GM18502 (cell line): ENCODE results near the gene SLC5A10.
"Not testable (repeated sequence)": the region's sequence is repeated elsewhere in the genome, so short reads cannot be mapped to it uniquely, and the experiment has no call there.

Source experiments
- ATAC-seq: cut with Tn5 transposase; IDR thresholded peaks from one replicate; pipeline ENCODE4 v1.9.1; 2021; ENCODE audit warnings: mild to moderate bottlenecking; ENCODE audit not compliant: unreplicated experiment, poor library complexity

The SLC5A10 gene

GRCh38 chr17:18944646-18945045 lies 7.3 kb upstream of the SLC5A10 start:
- no peak for ATAC-seq

GRCh38 chr17:18946536-18946935 lies 5.4 kb upstream of the SLC5A10 start:
- ATAC-seq, result no peak

GRCh38 chr17:18947866-18948265 lies 4.1 kb upstream of the SLC5A10 start:
- ATAC-seq, result no peak

- no peak for ATAC-seq
These were observed 3.4 kb upstream of the SLC5A10 start for GRCh38 chr17:18948476-18949006.

- ATAC-seq, result no peak
These were observed 2.4 kb upstream of the SLC5A10 start for GRCh38 chr17:18949566-18949965.

- no peak for ATAC-seq
These were observed 1.6 kb upstream of the SLC5A10 start for GRCh38 chr17:18950346-18950745.

GRCh38 chr17:18950944-18951905 lies 740 bp upstream of the SLC5A10 start:
- ATAC-seq, result no peak

- ATAC-seq, result no peak
These were observed 1.3 kb downstream of the SLC5A10 start for GRCh38 chr17:18953231-18953728.

- ATAC-seq, result no peak
These were observed 2.4 kb downstream of the SLC5A10 start for GRCh38 chr17:18954321-18954720.

GRCh38 chr17:18955009-18955408 lies 3.0 kb downstream of the SLC5A10 start:
- no peak for ATAC-seq

- not testable (repeated sequence) for ATAC-seq
These were observed 4.1 kb downstream of the SLC5A10 start for GRCh38 chr17:18956021-18956420.

- no peak for ATAC-seq
These were observed 4.6 kb downstream of the SLC5A10 start for GRCh38 chr17:18956581-18956980.

- no peak for ATAC-seq
These were observed 5.9 kb downstream of the SLC5A10 start for GRCh38 chr17:18957831-18958230.

- no peak for ATAC-seq
These were observed 6.6 kb downstream of the SLC5A10 start for GRCh38 chr17:18958611-18959010.

- no peak for ATAC-seq
These were observed 7.3 kb downstream of the SLC5A10 start for GRCh38 chr17:18959071-18959844.

- ATAC-seq, result no peak
These were observed 7.9 kb downstream of the SLC5A10 start for GRCh38 chr17:18959845-18960240.

- no peak for ATAC-seq
These were observed 8.3 kb downstream of the SLC5A10 start for GRCh38 chr17:18960241-18960665.

GRCh38 chr17:18960803-18961511 lies 9.0 kb downstream of the SLC5A10 start:
- peak; percentile 63 for ATAC-seq

GRCh38 chr17:18961634-18962493 lies 9.9 kb downstream of the SLC5A10 start:
- no peak for ATAC-seq
